Chondrocyte (in vitro differentiated cells): ENCODE measurements around the gene DSCAM. TPM values are rescaled to one million over a fixed set of nuclear protein-coding genes. Genes with fewer than 3 reads are reported as not detected.

ENCODE experiments used
- DNase-seq: peaks from one replicate; pipeline ENCODE4 v3.0.0; 2021; ENCODE audit warnings: mixed read lengths, low spot score
- H3K27ac Mint-ChIP-seq: one replicate; pipeline ENCODE4 v1.8.0; 2021; ENCODE audit warnings: mild to moderate bottlenecking, moderate library complexity, mixed read lengths; ENCODE audit not compliant: unreplicated experiment
- H3K27me3 Mint-ChIP-seq: 2 replicates; pipeline ENCODE4 v1.8.0; 2021; ENCODE audit warnings: low read depth, mixed read lengths
- H3K36me3 Mint-ChIP-seq: 2 replicates; pipeline ENCODE4 v1.8.0; 2021; ENCODE audit warnings: low read depth, mixed read lengths
- H3K4me1 Mint-ChIP-seq: 2 replicates; pipeline ENCODE4 v1.8.0; 2021; ENCODE audit warnings: low read depth, mild to moderate bottlenecking, mixed read lengths
- H3K4me3 Mint-ChIP-seq: one replicate; pipeline ENCODE4 v1.8.0; 2021; ENCODE audit warnings: mild to moderate bottlenecking, moderate library complexity, mixed read lengths; ENCODE audit not compliant: unreplicated experiment
- H3K9me3 Mint-ChIP-seq: 2 replicates; pipeline ENCODE4 v1.8.0; 2021; ENCODE audit warnings: low read depth, mixed read lengths
- CTCF ChIP-seq: fragments of 200-600 bp; sonication (generic); IDR thresholded peaks from 2 replicates; pipeline ENCODE4 v1.5.0; 2021; ENCODE audit warnings: antibody characterized with exemption, mild to moderate bottlenecking, moderate library complexity
- total RNA-seq: library from RNA; stranded (reverse); gene quantifications from 3 replicates; pipeline ENCODE4 v1.2.1, GENCODE V29; 2021

Gene DSCAM
- total RNA-seq, 1 donor from 2014 or later = not detected

- H3K9me3 Mint-ChIP-seq = peaks cover 8% of the 10 kb centered on the region
- TF ChIP-seq CTCF = no peak
- H3K27me3 Mint-ChIP-seq = no peaks in the 10 kb centered on the region
- H3K4me3 Mint-ChIP-seq = no peak overlapping the region
- H3K27ac Mint-ChIP-seq = no peak overlapping the region
- H3K36me3 Mint-ChIP-seq = no peaks in the 10 kb centered on the region
- DNase-seq = no peak
- no peaks in the 10 kb centered on the region for H3K4me1 Mint-ChIP-seq
Observed at GRCh38 chr21:40349591-40349990, 497.4 kb downstream of the DSCAM start.

- Mint-ChIP-seq H3K9me3 (no peaks in the 10 kb centered on the region), H3K4me3 (no peak overlapping the region), H3K36me3 (no peaks in the 10 kb centered on the region), H3K4me1 (no peaks in the 10 kb centered on the region), H3K27ac (no peak overlapping the region), H3K27me3 (no peaks in the 10 kb centered on the region)
- no peak for TF ChIP-seq CTCF
- DNase-seq = no peak
Observed at GRCh38 chr21:40345711-40346321, 501.1 kb downstream of the DSCAM start.

GRCh38 chr21:40340357-40340756 lies 506.6 kb downstream of the DSCAM start:
- Mint-ChIP-seq H3K36me3 (no peaks in the 10 kb centered on the region), H3K9me3 (no peaks in the 10 kb centered on the region), H3K27ac (no peak overlapping the region), H3K4me3 (no peak overlapping the region), H3K4me1 (no peaks in the 10 kb centered on the region), H3K27me3 (no peaks in the 10 kb centered on the region)
- DNase-seq = no peak
- TF ChIP-seq CTCF = no peak

GRCh38 chr21:40339050-40339449 lies 507.9 kb downstream of the DSCAM start:
- no peak overlapping the region for H3K27ac Mint-ChIP-seq
- no peak for TF ChIP-seq CTCF
- no peak overlapping the region for H3K4me3 Mint-ChIP-seq
- no peaks in the 10 kb centered on the region for H3K9me3 Mint-ChIP-seq
- H3K36me3 Mint-ChIP-seq = no peaks in the 10 kb centered on the region
- no peaks in the 10 kb centered on the region for H3K27me3 Mint-ChIP-seq
- DNase-seq = no peak
- no peaks in the 10 kb centered on the region for H3K4me1 Mint-ChIP-seq

GRCh38 chr21:40337981-40338380 lies 509.0 kb downstream of the DSCAM start:
- Mint-ChIP-seq H3K9me3 (no peaks in the 10 kb centered on the region), H3K4me1 (no peaks in the 10 kb centered on the region), H3K27me3 (no peaks in the 10 kb centered on the region), H3K36me3 (no peaks in the 10 kb centered on the region), H3K27ac (no peak overlapping the region), H3K4me3 (no peak overlapping the region)
- no peak for DNase-seq
- no peak for TF ChIP-seq CTCF
